ENCODE data around the gene IRF9. TPM values are rescaled to one million over a fixed set of nuclear protein-coding genes. Genes with fewer than 3 reads are reported as not detected.
A peak's percentile ranks its signal among the peaks of the same experiment; 100 is the strongest.

The IRF9 gene
- total RNA-seq, 2 experiments from 2014 or later: 35.1 to 39.1 TPM

DNA sequence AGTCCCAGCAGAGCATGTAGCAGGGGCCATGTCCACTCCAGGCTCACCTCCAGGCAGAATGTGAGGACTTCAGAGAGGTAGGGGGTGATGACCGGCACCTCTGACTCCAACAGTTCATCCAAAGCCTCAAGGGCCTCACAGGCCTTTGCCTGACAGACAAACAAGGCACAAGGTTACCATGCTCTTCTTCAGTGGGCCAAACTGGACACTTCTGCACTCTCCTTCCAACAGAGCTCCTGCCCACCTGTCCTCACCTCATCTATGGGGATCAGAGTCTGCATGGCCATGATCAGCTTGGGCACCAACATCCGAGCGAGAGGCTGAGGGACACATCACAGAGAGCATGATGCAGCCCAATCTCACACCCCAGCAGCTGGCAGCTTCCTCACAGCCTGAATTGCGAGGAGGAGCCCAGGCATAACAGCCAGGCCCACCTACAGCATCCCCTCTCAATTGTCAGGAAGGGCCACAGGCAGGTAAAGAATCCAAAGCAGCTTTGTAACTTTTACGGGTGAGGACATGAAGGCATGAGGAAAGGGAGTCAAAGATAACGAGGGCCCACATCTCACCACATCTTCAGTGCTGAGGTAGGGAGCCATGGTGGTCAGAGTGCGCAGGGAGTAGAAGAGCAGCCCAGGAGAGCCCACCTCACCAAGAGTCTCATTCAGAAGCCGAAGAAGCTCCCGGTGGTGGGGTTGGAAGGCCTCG lies 25.9 kb downstream of the IRF9 start:
- peaks cover 16% of the 10 kb centered on the region for H3K4me1 ChIP-seq (ENCODE audit: insufficient read depth, low read length, poor library complexity, severe bottlenecking)
- peaks cover 11% of the 10 kb centered on the region; the same call in 1 of the 2 replicates for H3K79me2 ChIP-seq (ENCODE audit: insufficient read depth, low read depth, low read length)
- no peak for DNase-seq (ENCODE audit: low spot score)
- H3K4me2 ChIP-seq (ENCODE audit: low read length): peak overlapping the region; percentile 93
- peaks cover 58% of the 10 kb centered on the region for H3K36me3 ChIP-seq (ENCODE audit: insufficient read depth, low read length)
- H2AFZ ChIP-seq (ENCODE audit: low read length): no peak overlapping the region
- H3K4me3 ChIP-seq (ENCODE audit: low read depth, low read length, poor library complexity, severe bottlenecking): peak overlapping the region; percentile 85
- no peaks in the 10 kb centered on the region for H3K9me2 ChIP-seq (ENCODE audit: insufficient read depth, low read length)
- ChIA-PET POLR2A (no interaction called here), CTCF (ENCODE audit: unreplicated experiment) (no interaction called here)
- no peaks in the 10 kb centered on the region for H4K20me1 ChIP-seq (ENCODE audit: insufficient read depth, low read length)
- intact Hi-C loops (cut with micrococcal nuclease; ENCODE audit: unreplicated experiment): no loop called here
- no peak for TF ChIP-seq EZH2phosphoT487 (IDR thresholded peaks at IDR 0.05; ENCODE audit: borderline replicate concordance, low read depth, low read length)
- TF ChIP-seq, protein P1, sequence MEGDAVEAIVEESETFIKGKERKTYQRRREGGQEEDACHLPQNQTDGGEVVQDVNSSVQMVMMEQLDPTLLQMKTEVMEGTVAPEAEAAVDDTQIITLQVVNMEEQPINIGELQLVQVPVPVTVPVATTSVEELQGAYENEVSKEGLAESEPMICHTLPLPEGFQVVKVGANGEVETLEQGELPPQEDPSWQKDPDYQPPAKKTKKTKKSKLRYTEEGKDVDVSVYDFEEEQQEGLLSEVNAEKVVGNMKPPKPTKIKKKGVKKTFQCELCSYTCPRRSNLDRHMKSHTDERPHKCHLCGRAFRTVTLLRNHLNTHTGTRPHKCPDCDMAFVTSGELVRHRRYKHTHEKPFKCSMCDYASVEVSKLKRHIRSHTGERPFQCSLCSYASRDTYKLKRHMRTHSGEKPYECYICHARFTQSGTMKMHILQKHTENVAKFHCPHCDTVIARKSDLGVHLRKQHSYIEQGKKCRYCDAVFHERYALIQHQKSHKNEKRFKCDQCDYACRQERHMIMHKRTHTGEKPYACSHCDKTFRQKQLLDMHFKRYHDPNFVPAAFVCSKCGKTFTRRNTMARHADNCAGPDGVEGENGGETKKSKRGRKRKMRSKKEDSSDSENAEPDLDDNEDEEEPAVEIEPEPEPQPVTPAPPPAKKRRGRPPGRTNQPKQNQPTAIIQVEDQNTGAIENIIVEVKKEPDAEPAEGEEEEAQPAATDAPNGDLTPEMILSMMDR (conservative IDR thresholded peaks at IDR 0.05; ENCODE audit: low read length): no peak
- no peak overlapping the region for H3K27ac ChIP-seq (ENCODE audit: low read depth, low read length, poor library complexity, severe bottlenecking)
- H3K9me3 ChIP-seq (ENCODE audit: low read length): no peaks in the 10 kb centered on the region
- BruUV-seq (replicated peaks): no TSS peak

DNA sequence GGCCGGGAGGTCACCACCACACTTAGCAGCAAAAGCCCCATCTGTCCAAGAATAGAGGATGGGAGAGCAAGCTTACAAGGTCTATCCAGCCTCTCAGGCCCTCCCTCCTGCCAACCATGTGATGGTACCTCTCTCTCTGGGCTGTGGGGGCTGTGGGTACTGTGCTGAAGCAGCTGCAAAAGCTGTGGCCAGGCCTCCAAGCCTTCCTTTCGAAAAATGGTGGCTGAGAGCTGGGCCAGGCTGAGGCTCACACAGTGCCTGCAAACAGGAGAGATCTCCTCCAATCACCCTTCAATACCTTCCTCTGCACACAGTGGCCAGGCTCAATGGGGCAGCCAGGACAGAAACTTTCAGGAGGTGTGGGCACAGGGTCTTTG lies 26.5 kb downstream of the IRF9 start:
- no peak for DNase-seq (ENCODE audit: low spot score)
- peak overlapping the region; percentile 93 for H3K4me2 ChIP-seq (ENCODE audit: low read length)
- H3K4me3 ChIP-seq (ENCODE audit: low read depth, low read length, poor library complexity, severe bottlenecking): peak overlapping the region; percentile 85
- peaks cover 61% of the 10 kb centered on the region for H3K36me3 ChIP-seq (ENCODE audit: insufficient read depth, low read length)
- ChIA-PET POLR2A (no interaction called here), CTCF (ENCODE audit: unreplicated experiment) (no interaction called here)
- no peak overlapping the region for H3K27ac ChIP-seq (ENCODE audit: low read depth, low read length, poor library complexity, severe bottlenecking)
- no TSS peak for BruUV-seq (replicated peaks)
- TF ChIP-seq, protein P1 (conservative IDR thresholded peaks at IDR 0.05; ENCODE audit: low read length): no peak
- no peak for TF ChIP-seq EZH2phosphoT487 (IDR thresholded peaks at IDR 0.05; ENCODE audit: borderline replicate concordance, low read depth, low read length)
- peaks cover 11% of the 10 kb centered on the region; the same call in 1 of the 2 replicates for H3K79me2 ChIP-seq (ENCODE audit: insufficient read depth, low read depth, low read length)
- H4K20me1 ChIP-seq (ENCODE audit: insufficient read depth, low read length): no peaks in the 10 kb centered on the region
- intact Hi-C loops (cut with micrococcal nuclease; ENCODE audit: unreplicated experiment): no loop called here
- H2AFZ ChIP-seq (ENCODE audit: low read length): no peak overlapping the region
- no peaks in the 10 kb centered on the region for H3K9me2 ChIP-seq (ENCODE audit: insufficient read depth, low read length)
- no peaks in the 10 kb centered on the region for H3K9me3 ChIP-seq (ENCODE audit: low read length)
- H3K4me1 ChIP-seq (ENCODE audit: insufficient read depth, low read length, poor library complexity, severe bottlenecking): peaks cover 16% of the 10 kb centered on the region

Data from OCI-LY7 (cell line).